Natural killer cell (primary cell): ENCODE data around the gene FBXL3. TPM values are rescaled to one million over a fixed set of nuclear protein-coding genes. Genes with fewer than 3 reads are reported as not detected.

ENCODE experiments used
- ATAC-seq, 3 donors: fragments of 150-1000 bp in 2 of 3; fragments of 200-7000 bp in 1 of 3; cut with Tn5 transposase; 1 replicate in 1 of 3; 2 replicates in 2 of 3; pipeline ENCODE4 v1.10.0; 2021; ENCODE audit warnings: mild to moderate bottlenecking in 2 of 3, moderate library complexity in 2 of 3
- DNase-seq, 2 donors: peaks; one replicate each; pipeline versions ENCODE4 v3.0.0 to v3.0.0-alpha.2; 2013 to 2021; ENCODE audit warnings: mixed read lengths in 1 of 2
- H3K27ac ChIP-seq: one replicate; pipeline ENCODE4 v1.5.1; 2013; ENCODE audit warnings: mild to moderate bottlenecking, low read length
- H3K27me3 ChIP-seq: one replicate; pipeline ENCODE4 v1.6.1; 2013; ENCODE audit warnings: low read length; ENCODE audit not compliant: control insufficient read depth, insufficient read depth
- H3K36me3 ChIP-seq: one replicate; pipeline ENCODE4 v1.6.1; 2013; ENCODE audit warnings: low read length; ENCODE audit not compliant: control insufficient read depth, insufficient read depth
- H3K4me1 ChIP-seq: one replicate; pipeline ENCODE4 v1.6.1; 2013; ENCODE audit warnings: low read length; ENCODE audit not compliant: control insufficient read depth, insufficient read depth
- H3K4me3 ChIP-seq: one replicate; pipeline ENCODE4 v1.5.1; 2013; ENCODE audit warnings: low read length
- H3K9me3 ChIP-seq: one replicate; pipeline ENCODE4 v1.6.1; 2013; ENCODE audit warnings: low read length; ENCODE audit not compliant: control insufficient read depth, insufficient read depth
- H3K27ac Mint-ChIP-seq, 2 donors: one replicate each; pipeline ENCODE4 v1.8.0; 2022; ENCODE audit warnings: mild to moderate bottlenecking in 2 of 2, mixed read lengths in 2 of 2, moderate library complexity in 1 of 2
- H3K27me3 Mint-ChIP-seq, 2 donors: one replicate each; pipeline ENCODE4 v1.8.0; 2022; ENCODE audit warnings: low read depth in 2 of 2, mixed read lengths in 2 of 2
- H3K36me3 Mint-ChIP-seq: one replicate; pipeline ENCODE4 v1.8.0; 2022; ENCODE audit warnings: mixed read lengths
- H3K4me1 Mint-ChIP-seq, 2 donors: one replicate each; pipeline ENCODE4 v1.8.0; 2022; ENCODE audit warnings: mixed read lengths in 2 of 2
- H3K4me3 Mint-ChIP-seq: one replicate; pipeline ENCODE4 v1.8.0; 2022; ENCODE audit warnings: mild to moderate bottlenecking, moderate library complexity, mixed read lengths
- H3K9me3 Mint-ChIP-seq, 2 donors: one replicate each; pipeline ENCODE4 v1.8.0; 2022; ENCODE audit warnings: mixed read lengths in 2 of 2
- WGBS: methylation state at CpG from one replicate; pipeline ENCODE4 v1.1.7; 2013; ENCODE audit warnings: missing lambda C conversion rate; ENCODE audit not compliant: insufficient coverage; 5-methylcytosine and 5-hydroxymethylcytosine counted together
- intact Hi-C: fragments of 100-400 bp; cut with micrococcal nuclease; formaldehyde crosslinking; loops from one replicate; pipeline ENCODE4 v1.14.2; 2022
- total RNA-seq, 4 donors: library from RNA; stranded (reverse); fragments of 120-200 nt in 1 of 4; gene quantifications; one replicate each; pipeline versions ENCODE4 v1.2.3 to v1.2.4, GENCODE V29; 2013 to 2022
- TF ChIP-seq, protein P1 (sequence below): fragments of 200-600 bp; IDR thresholded peaks from one replicate; pipeline ENCODE4 v1.8.0; 2022; ENCODE audit warnings: antibody characterized with exemption

The FBXL3 gene
- total RNA-seq, 3 donors from 2014 or later (not counting 1 experiment from before 2014, with no cell fraction given) = 57.1 to 61.9 (median 58.0) TPM

DNA sequence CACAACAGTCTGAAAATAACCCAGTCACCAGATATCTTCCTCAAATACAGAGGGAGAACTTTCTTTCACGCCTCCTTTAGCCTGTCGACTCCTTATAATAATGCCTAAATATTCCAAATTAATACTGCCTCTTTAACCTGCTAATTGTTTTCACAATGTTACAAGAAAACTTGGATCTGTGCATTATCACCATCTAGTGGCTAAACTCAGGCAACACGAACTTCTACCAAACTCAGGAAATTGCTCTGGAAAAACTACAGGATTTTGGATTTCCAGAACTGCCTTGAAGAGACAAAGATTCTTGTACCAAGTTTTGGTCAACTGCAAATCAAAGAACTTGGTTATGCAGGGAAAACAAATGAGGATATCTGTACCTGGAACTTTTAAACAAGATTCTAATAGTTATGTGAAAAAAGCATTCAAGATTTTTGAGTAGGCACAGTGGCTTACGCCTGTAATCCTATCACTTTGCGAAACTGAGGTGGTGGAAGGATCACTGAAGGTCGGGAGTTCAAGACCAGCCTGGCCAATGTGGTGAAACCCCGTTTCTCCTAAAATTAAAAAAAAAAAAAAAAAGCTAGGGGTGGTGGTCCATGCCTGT is 24.3 kb downstream of the FBXL3 start:
- H3K4me3 Mint-ChIP-seq = no peak overlapping the region
- ATAC-seq (peak in 2 of 3 donors; percentile 37 to 47), DNase-seq (peak in 1 of 2 donors; percentile 47)
- peaks cover 4 to 10% of the 10 kb centered on the region in 2 donors for H3K4me1 Mint-ChIP-seq
- no peaks in the 10 kb centered on the region for H3K9me3 ChIP-seq
- H3K27me3 Mint-ChIP-seq = no peaks in the 10 kb centered on the region
- no peak overlapping the region for H3K4me3 ChIP-seq
- TF ChIP-seq, protein P1, sequence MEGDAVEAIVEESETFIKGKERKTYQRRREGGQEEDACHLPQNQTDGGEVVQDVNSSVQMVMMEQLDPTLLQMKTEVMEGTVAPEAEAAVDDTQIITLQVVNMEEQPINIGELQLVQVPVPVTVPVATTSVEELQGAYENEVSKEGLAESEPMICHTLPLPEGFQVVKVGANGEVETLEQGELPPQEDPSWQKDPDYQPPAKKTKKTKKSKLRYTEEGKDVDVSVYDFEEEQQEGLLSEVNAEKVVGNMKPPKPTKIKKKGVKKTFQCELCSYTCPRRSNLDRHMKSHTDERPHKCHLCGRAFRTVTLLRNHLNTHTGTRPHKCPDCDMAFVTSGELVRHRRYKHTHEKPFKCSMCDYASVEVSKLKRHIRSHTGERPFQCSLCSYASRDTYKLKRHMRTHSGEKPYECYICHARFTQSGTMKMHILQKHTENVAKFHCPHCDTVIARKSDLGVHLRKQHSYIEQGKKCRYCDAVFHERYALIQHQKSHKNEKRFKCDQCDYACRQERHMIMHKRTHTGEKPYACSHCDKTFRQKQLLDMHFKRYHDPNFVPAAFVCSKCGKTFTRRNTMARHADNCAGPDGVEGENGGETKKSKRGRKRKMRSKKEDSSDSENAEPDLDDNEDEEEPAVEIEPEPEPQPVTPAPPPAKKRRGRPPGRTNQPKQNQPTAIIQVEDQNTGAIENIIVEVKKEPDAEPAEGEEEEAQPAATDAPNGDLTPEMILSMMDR = peak; percentile 45
- WGBS = 87% methylated on average over 7 of the region's 7 CpGs
- H3K27me3 ChIP-seq = no peaks in the 10 kb centered on the region
- no peak overlapping the region for H3K27ac ChIP-seq
- peaks cover 26% of the 10 kb centered on the region for H3K36me3 ChIP-seq
- no peaks in the 10 kb centered on the region for H3K9me3 Mint-ChIP-seq
- no peak overlapping the region for H3K27ac Mint-ChIP-seq
- intact Hi-C loops = no loop called here
- peaks cover 7% of the 10 kb centered on the region for H3K36me3 Mint-ChIP-seq
- H3K4me1 ChIP-seq = no peaks in the 10 kb centered on the region

DNA sequence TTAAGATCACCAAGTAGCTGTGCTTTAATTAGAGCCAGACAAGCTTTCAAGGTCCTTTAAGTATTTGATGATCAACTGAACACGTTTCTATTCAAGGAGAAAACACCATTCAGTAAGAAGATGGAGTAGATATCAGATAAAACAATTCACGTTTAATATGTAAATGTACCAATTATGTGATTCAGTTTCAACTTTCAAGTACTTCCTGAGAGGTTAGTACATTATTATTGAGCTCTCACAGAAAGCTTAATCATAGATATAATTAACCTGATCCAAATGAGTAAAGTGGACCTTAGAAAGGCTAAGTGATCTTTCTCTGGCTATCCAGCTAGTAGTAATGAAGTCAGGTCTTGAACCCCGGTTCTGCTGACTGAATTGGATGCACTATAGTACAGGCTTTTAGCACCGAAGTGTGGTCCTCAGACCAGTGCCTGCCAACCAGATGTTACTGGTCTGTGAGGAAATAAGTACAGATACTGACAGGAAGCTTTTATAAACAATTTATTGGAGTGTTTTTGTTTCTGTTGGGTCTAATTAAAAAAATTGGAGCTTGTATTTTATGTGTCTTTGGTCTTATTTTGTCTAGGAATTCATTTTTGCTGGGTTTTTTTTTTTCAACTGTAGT is 24.9 kb downstream of the FBXL3 start:
- intact Hi-C loops = no loop called here
- no peaks in the 10 kb centered on the region for H3K4me1 ChIP-seq
- ATAC-seq = no peak
- H3K9me3 ChIP-seq = no peaks in the 10 kb centered on the region
- Mint-ChIP-seq H3K27me3 (no peaks in the 10 kb centered on the region), H3K4me3 (no peak overlapping the region), H3K36me3 (peaks cover 7% of the 10 kb centered on the region), H3K27ac (no peak overlapping the region), H3K4me1 (peaks cover 4 to 10% of the 10 kb centered on the region in 2 donors), H3K9me3 (no peaks in the 10 kb centered on the region)
- H3K27me3 ChIP-seq = no peaks in the 10 kb centered on the region
- WGBS = 92% methylated on average over 2 of the region's 4 CpGs
- no peak overlapping the region for H3K27ac ChIP-seq
- peaks cover 22% of the 10 kb centered on the region for H3K36me3 ChIP-seq
- TF ChIP-seq, protein P1 = no peak
- DNase-seq = no peak
- H3K4me3 ChIP-seq = no peak overlapping the region

DNA sequence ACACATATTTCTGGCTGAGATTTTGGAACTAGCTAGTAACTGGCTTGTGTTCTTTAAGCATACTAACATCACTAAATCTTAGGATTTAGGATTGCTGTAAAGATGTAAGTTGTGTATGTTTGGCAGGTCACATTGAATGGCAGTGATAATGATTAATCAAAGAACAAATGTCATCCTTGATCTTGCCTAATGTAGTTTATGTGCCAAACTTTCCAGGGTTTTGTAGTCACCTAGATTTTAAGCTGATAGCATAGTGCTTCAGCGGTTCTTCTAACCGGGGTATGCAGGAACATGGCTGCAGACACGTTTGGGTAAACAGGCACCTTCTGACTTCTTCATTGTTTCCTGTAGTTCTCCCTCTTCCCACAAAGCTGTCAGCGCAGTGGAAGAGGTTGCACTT is 25.4 kb downstream of the FBXL3 start:
- ATAC-seq (no peak), DNase-seq (no peak)
- H3K4me1 ChIP-seq = no peaks in the 10 kb centered on the region
- Mint-ChIP-seq H3K36me3 (peaks cover 7% of the 10 kb centered on the region), H3K9me3 (no peaks in the 10 kb centered on the region), H3K27me3 (peaks cover 0 to 2% of the 10 kb centered on the region in 2 donors), H3K4me3 (no peak overlapping the region), H3K27ac (no peak overlapping the region), H3K4me1 (peaks cover 4 to 10% of the 10 kb centered on the region in 2 donors)
- WGBS = 81% methylated on average over 4 of the region's 4 CpGs
- H3K9me3 ChIP-seq = no peaks in the 10 kb centered on the region
- H3K27ac ChIP-seq = no peak overlapping the region
- no peaks in the 10 kb centered on the region for H3K27me3 ChIP-seq
- H3K36me3 ChIP-seq = peaks cover 19% of the 10 kb centered on the region
- intact Hi-C loops = no loop called here
- H3K4me3 ChIP-seq = no peak overlapping the region
- TF ChIP-seq, protein P1 = no peak
